Activated CD8-positive, alpha-beta memory T cell treated with anti-CD3 and anti-CD28 coated beads, Interleukin-2, amount 50 U/mL, for 1 hour (primary cell): Measurements from ENCODE around the gene C12orf42.
"Not testable (repeated sequence)": the region's sequence is repeated elsewhere in the genome, so short reads cannot be mapped to it uniquely, and the experiment has no call there.

Experiments
- DNase-seq: peaks from one replicate; pipeline ENCODE4 v3.0.0-alpha.2; 2020; ENCODE audit errors: extremely low read depth

C12orf42 gene

DNA sequence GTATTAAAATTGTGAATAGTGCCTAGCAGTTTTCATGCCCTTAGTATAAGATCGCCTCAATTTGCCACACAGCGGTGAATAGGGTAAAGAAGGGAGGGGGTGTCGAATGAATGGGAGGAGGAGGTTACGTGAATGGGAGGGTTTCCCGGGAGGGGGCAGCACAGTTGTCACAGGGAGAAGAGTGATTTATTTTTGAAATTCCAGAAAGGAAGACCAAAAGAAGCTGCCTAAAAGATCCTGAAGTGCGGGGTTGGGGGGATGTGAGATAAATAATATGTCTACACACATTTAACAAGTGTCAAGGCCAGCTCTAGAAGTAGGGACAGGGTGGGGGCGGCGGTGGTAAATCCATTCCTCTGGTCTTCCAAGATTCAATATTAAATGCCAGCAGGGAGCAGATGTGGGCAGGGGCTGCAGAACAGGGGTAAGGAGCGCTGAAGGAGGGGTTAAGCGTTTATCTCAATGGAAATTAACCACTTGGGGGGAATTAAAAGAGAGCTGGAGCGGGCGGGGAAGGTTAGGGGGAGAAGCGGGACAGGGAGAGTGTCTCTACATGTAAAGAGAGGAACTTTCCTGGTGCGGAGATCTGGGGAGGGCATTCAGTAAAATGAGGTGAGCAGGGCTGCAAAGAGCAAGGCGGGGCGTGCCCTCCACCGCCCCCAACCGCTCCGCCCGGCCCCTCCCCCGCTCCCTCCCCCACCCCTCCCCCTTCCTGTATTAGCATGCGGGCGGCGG, 867 bp downstream of the C12orf42 start:
- DNase-seq, result no peak

DNA sequence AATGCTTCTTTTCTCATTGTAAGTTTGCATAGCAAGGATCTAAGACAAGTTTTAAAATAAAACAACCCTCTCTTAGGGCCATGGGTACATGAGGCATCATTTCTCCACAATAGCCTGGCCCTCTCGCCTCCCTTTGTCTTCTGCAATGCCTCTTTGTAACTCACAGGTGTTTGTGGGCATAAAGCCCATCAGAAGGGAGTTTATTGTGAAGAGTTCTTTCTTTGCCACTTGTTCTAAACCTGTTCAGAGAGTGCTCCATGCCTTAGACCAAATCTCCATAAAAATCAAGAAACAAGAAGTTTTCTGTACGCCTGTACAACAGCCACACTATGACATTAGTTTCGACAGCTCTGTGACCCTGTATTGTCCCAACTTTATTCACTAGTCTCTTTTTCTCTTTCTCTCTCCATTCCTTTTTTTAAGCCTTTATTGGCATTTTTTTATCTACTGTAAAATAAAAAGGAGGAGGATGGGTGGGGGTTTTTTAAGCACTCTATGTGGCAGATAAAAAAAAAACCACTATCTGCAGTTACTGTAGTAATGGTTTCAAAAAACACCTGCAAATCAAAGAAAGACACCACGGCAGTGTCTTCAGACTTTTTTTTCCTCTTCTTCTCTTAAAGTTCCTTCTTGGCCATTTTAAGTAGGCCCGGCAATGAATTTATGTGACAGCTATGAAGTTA, 1.6 kb downstream of the C12orf42 start:
- DNase-seq, result no peak

DNA sequence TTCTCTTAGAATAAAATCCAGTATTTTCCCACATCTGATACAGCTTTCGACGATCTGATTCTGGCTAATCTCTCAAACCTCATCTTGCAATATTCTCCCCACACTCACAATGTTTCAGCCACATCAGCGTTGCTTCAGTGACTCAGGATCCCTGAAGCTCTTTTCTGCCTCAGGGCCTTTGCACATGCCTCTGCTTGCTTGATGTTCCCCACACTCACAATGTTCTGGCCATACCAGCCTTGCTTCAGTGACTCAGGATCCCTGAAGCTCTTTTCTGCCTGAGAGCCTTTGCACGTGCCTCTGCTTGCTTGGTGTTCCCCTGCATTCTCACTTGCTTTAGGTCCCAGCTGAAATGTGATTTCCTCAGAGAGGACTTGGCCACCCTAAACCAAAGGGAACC, 2.6 kb downstream of the C12orf42 start:
- no peak for DNase-seq

DNA sequence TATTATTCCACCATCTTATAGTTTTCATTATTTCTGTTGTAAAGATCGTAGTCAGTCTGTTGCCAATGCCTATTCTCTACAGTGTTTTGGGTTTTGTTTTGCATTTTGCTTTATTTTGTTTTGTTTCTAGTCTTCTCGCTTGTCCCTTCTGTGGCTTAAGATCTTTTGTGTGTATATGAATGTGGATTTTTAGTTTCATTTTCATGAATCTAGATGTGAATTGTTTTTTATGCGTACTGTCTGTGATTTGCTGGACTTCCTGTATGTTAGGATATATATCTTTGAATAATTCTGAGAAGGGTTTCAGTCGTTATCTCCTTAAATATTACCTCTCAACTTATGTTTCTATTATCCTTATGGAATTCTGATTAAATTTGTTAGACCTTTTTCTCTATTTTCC, 13.4 kb downstream of the C12orf42 start:
- no peak for DNase-seq

DNA sequence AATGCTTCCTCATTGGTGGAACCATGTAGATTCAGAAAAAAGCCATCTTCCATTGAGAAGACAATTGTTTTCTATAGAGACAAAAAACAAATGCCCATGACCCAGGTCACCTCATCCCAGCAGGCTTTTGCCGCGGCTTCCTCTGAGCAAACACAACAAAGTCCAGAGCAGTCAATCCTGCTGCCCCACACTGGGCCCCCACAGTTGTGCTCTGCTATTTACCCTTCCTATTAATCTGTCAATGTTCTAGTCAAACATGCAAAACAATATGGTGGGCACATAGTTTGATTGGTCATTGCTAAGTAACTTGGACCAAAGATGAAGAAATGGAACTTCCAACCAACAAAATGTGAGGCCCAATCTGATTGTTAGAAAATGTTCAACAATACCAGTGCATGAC, 20.7 kb downstream of the C12orf42 start:
- DNase-seq, result no peak

DNA sequence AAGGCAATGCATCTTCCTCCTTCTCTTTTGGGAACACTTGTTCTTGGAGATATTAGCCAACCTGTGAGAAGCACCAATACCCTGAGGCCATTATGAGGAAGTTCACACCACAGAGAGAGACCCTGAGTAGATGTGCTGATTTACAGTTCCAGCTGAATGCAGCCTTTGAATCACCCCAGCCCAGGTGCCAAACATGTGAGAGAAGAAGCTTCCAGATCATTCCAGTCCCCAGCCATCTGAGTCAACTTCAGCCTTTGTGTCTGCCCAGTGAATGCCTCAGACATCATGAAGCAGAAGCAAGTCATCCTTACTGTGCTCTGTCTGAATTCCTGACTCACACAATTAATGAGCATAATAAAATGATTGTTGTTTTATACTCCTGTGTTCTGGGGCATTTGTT, 25.1 kb downstream of the C12orf42 start:
- DNase-seq, result no peak

DNA sequence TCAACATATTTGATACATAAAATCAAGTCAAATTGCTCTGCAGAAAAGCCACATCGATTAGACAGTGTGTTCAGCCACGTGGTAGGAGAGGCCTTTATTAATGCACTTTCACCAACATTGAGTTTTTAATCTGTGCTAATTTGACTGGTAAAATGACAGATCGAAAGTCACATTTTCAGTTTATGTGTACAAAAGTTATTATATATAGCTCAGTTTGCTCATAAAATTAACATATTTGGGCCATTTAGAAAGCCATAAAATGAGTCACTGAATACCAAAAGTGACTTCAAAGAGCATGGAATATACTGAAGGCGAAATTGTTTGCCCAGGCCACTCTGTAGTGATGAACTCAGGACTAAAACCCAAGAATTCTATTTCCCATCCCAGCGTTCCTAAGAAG, 26.0 kb downstream of the C12orf42 start:
- no peak for DNase-seq

DNA sequence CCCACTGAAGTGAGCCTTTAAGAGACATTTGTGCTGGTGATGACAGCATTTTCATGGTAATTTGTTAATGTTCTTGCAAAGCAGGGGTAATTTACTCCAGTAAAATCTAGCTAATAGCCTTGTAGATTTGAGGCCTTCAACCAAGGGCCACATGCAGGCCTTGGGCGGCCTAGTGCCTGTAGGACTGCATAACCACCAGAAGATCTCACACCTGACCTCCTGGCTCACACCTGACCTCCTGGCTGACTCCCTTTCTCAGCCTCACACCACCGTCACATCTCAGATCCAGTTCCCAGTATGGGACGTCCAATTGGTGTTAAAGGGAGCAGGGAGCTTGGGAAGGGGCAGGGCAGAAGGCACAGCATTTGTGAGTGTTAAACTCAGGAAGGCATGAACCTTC, 26.9 kb downstream of the C12orf42 start:
- DNase-seq, result no peak

DNA sequence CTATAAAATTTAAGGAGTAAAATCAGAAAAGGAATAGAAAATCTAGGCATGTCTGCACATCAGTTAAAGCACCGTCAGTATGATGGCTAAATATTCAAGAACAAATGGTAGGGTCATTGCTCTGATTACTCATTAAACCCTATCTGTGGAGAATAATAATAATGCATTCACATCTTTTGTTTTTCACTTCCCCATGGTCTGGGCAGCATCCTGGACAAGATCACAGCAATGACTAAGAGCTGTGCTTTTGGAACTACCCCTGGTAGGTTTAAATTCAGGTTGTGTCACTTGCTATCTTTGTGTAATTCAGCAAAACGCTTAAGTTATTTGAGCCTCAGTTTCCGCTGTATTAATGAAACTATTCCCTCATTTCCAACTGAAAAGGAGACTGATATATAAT, 33.1 kb downstream of the C12orf42 start:
- no peak for DNase-seq

DNA sequence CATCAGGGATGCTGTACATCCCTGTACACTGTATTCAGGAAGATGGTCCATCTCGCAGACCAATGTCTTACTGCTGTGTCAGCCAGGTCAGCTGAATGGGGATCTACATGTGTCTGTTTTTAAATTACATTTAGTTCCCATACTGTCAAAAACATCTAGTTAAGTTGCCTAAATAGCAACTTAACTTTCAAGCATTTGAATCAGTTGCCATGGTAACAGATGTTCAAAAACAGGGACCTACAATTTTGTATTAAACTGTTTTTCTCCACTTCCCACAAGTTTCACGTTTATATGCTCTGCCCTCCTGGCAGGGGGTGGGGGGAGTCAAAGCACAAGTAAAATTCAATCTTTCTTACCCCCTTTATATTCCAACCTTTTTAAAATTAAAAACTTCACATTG, 38.3 kb downstream of the C12orf42 start:
- no peak for DNase-seq

DNA sequence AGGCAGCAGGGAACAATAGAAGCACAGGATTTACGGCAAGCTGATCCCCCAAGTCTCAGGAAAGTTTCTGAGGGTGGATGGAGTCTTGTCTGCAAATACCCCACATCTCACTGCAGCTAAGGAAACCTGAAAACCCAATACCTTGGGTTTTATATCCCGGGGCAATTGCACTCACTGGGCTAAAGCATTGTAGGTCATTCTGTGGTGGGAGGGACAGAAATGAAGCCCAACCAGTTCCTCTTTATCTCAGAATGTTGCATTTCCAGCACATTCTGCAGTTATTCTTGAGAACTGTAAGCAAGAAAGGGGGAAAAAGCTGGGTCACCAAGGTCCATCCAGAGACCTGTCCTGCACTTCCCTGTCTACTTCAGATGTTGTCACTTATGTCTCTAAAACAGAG, 39.8 kb downstream of the C12orf42 start:
- DNase-seq, result no peak

DNA sequence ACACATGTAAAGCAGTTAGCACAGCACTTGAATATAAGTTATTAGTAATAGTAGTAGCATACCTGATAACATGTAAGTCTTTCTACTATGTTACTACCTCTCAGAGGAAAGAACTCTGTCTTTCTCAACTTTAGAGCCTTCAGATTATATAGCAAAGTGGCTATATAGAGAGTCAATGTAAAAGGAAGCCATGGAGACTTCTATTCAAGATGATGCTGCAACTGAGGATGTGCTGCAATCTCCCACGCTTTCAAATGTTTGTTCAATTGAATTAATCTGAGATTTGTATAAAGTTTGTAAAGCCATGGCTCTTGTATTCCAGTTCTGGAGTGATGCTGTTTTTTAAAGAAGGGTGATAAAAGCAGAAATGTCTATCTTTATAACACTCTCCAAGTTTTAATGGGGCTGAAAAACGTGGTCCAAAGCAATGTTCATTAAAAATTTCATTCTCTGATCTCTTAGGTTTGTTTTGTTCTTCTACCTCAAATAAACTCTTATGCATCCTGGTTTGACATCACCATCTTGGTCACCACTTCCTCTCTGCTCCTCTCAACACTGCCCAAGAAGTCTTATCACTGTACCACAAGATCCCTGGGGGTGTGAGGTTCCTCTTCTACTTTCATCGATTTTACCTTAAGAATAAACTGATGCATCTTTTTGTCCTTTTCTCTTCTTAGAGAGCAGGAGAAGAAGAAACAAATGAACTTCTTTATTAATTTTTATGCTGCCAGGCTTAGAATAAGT, 40.6 kb downstream of the C12orf42 start:
- DNase-seq, result no peak

DNA sequence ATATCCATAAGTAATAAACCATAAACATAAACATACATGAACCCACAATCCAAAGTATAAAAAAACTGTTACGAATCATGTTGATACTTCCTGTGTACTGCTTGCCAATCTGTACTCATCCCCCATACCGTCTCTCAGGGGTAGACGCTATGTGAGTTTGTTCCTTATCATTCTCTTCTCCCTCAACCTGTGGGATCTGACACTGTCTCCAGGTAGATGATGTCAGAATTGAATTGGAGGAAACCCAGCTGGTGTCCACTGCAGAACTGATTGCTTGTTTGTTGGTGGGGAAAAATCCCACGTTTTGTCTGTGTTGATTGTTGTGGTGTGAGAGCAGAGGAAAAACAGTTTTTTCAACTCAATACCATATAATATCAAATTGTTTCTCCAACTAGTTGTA, 50.8 kb downstream of the C12orf42 start:
- no peak for DNase-seq

DNA sequence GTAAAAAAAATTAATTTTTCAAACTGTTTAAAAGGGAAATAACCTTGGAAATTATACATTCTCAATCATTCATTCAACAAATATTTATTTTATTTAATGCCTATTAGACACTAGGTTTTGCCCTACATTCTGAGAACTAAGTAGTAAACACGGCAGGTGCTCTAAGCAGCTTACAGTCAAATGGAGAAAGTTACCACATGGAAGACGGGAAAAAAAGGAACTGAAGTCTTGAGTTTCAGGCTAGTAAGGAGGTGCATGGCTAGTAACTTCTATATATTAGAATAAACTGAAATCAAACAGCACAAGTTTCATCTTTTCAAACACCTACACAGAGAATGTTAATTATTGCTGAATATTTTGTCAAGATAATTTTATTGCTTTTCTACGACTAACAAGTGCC, 52.9 kb downstream of the C12orf42 start:
- no peak for DNase-seq

DNA sequence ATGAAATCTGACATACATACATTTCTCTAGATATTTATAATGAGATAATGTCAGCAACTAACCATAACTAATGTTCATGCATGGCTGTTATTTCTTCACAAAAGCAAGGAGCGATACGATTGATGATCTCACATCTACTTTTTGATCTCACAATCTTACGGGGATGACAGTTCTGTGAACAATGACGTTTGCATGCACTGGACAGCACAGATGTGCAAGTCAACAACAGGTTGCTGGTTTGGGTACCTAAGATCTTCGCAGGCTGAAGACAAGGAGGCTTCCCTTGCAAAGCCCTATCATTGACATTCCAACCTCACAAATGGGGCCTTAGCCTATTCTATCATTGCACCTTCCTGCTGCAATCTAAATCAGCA, 53.6 kb downstream of the C12orf42 start:
- no peak for DNase-seq

DNA sequence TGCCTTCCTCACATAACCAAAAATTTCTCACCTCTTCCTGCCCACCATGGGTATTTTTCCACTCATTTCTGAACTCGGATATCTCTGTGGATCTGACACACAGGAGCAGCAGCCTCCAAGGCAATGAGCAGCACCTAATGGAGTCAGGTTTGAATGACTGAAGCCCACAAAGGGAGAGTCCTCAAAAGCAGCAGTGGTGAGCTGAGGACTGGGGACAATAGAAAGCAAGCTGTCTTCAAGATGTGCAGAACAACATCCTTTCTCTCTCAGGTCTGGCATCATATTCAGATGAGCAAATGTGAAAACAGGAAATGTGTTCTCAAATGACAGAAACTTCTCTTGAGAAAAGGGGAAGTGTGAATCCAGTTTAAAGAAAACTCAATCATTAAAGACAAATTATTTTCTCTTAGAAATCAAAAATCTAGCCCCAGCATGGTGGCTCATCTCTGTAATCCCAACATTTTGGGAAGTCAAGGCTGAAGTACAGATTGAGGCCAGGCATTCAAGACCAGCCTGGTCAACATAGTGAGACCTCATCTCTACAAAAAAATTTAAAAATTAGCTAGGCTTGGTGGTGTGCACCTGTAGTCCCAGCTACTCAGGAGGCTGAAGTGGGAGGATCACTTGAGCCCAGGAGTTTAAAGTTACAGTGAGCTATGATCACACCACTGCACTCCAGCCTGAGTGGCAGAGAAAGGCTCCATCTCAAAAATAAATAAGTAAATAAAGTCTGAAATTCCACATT, 54.2 kb downstream of the C12orf42 start:
- no peak for DNase-seq

DNA sequence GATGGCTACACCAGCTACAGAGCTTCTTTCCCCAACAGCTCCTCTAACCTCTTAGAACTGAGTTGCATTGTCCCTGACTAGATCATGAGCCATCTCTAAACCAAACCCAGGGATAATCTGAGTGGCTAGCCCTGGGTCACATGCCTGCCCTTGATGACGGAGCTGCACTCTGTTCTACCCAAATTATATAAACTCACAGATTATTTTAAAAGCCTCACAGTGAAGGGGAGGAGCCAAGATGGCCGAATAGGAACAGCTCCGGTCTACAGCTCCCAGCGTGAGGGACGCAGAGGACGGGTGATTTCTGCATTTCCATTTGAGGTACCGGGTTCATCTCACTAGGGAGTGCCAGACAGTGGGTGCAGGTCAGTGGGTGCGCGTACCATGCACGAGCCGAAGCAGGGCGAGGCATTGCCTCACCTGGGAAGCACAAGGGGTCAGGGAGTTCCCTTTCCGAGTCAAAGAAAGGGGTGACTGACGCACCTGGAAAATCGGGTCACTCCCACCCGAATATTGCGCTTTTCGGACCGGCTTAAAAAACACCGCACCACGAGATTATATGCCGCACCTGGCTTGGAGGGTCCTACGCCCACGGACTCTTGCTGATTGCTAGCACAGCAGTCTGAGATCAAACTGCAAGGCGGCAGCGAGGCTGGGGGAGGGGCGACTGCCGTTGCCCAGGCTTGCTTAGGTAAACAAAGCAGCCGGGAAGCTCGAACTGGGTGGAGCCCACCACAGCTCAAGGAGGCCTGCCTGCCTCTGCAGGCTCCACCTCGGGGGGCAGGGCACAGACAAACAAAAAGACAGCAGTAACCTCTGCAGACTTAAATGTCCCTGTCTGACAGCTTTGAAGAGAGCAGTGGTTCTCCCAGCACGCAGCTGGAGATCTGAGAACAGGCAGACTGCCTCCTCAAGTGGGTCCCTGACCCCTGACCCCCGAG, 61.3 kb downstream of the C12orf42 start:
- not testable (repeated sequence) for DNase-seq

DNA sequence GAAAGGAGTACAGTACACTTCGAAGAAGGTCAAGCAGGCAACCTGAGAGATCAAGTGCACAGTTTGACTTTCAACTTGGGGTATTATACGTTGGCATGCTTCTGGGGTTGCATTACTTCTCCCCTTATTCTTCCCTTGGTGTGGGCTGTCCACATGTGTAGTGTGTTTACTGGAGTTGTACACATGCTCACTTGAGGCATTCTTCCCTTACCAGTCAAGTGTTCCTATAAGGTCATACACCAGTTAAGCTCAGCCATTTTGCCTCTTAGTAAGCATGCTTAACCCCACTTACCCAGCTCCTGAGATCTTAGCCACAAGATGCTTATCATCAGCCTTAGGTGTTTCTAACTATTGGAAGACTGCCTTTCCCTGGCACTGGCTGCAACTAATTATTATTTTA, 63.8 kb downstream of the C12orf42 start:
- DNase-seq, result no peak

DNA sequence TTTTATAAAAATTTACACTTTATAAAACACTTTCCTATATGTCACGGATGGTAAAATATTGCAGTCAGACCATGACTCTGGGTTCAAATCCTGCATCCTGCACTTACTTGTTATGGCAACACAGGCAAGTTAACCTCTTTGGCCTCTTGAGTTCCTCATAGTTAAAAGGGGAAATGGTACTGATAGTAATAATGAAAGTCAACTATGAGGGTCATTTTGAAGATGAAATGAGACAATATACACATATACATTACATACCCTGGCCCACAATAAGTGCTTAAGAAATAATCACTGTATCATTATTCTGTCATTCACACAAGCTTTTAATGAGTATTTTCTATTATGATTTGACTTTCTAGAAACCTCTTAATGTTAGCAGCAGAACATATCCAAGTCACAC, 64.4 kb downstream of the C12orf42 start:
- no peak for DNase-seq

DNA sequence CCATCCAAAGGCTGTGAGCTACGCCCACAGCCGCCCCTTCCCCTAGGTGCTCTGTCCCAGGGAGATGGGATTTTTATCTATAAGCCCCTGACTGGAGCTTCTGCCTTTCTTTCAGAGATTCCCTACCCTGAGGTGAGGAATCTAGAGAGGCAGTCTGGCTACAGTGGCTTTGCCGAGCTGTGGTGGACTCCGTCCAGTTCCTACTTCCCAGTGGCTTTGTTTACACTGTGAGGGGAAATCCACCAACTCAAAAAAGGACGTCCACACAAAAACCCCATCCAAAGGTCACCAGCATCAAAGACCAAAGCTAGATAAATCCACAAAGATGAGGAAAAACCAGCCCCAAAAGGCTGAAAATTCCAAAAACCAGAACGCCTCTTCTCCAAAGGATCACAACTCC, 70.1 kb downstream of the C12orf42 start:
- not testable (repeated sequence) for DNase-seq
